ENCODE results near the gene GAB4.

Gene GAB4

GRCh38 chr22:16962501-16962900, 45.5 kb downstream of the GAB4 start:
- TF ChIP-seq NFIC (IDR thresholded peaks at IDR 0.05) (no peak), REST (IDR thresholded peaks at IDR 0.05; ENCODE audit: low read depth) (no peak), FOXM1 (IDR thresholded peaks at IDR 0.05; ENCODE audit: borderline replicate concordance, low read depth) (no peak), ZBTB7A (IDR thresholded peaks at IDR 0.05; ENCODE audit: low read depth) (no peak), RAD21 (IDR thresholded peaks at IDR 0.05; ENCODE audit: low read depth) (no peak), EP300 (IDR thresholded peaks at IDR 0.05; ENCODE audit: borderline replicate concordance) (no peak), CEBPB (IDR thresholded peaks at IDR 0.05) (no peak), USF1 (IDR thresholded peaks at IDR 0.05) (no peak), TCF12 (IDR thresholded peaks at IDR 0.05; ENCODE audit: low read depth) (no peak)

GRCh38 chr22:16961477-16962186, 46.4 kb downstream of the GAB4 start:
- TF ChIP-seq TAF1 (IDR thresholded peaks at IDR 0.05; ENCODE audit: low read depth) (no peak), ZBTB7A (IDR thresholded peaks at IDR 0.05; ENCODE audit: low read depth) (no peak), FOXM1 (IDR thresholded peaks at IDR 0.05; ENCODE audit: borderline replicate concordance, low read depth) (no peak), EP300 (IDR thresholded peaks at IDR 0.05; ENCODE audit: borderline replicate concordance) (no peak), CREB1 (IDR thresholded peaks at IDR 0.05; ENCODE audit: low read depth) (no peak), REST (IDR thresholded peaks at IDR 0.05; ENCODE audit: low read depth) (no peak), NFIC (IDR thresholded peaks at IDR 0.05) (no peak), USF1 (IDR thresholded peaks at IDR 0.05) (no peak)

- no peak for TF ChIP-seq MAX (IDR thresholded peaks at IDR 0.05)
These were observed 47.2 kb downstream of the GAB4 start for GRCh38 chr22:16960884-16961249.

GRCh38 chr22:16960220-16960883, 47.7 kb downstream of the GAB4 start:
- TF ChIP-seq YY1 (IDR thresholded peaks at IDR 0.05; ENCODE audit: low read depth) = no peak
- no peak for TF ChIP-seq EP300 (IDR thresholded peaks at IDR 0.05; ENCODE audit: borderline replicate concordance)
- no peak for TF ChIP-seq USF1 (IDR thresholded peaks at IDR 0.05)
- no peak for TF ChIP-seq MAX (IDR thresholded peaks at IDR 0.05)
- no peak for TF ChIP-seq TCF12 (IDR thresholded peaks at IDR 0.05; ENCODE audit: low read depth)
- no peak for TF ChIP-seq CEBPB (IDR thresholded peaks at IDR 0.05)
- TF ChIP-seq REST (IDR thresholded peaks at IDR 0.05; ENCODE audit: low read depth) = no peak
- no peak for TF ChIP-seq TEAD4 (IDR thresholded peaks at IDR 0.05)
- TF ChIP-seq NFIC (IDR thresholded peaks at IDR 0.05) = no peak
- no peak for TF ChIP-seq ZBTB7A (IDR thresholded peaks at IDR 0.05; ENCODE audit: low read depth)
- no peak for TF ChIP-seq CREB1 (IDR thresholded peaks at IDR 0.05; ENCODE audit: low read depth)
- TF ChIP-seq TAF1 (IDR thresholded peaks at IDR 0.05; ENCODE audit: low read depth) = no peak
- TF ChIP-seq EGR1 (IDR thresholded peaks at IDR 0.05) = no peak
- TF ChIP-seq FOXM1 (IDR thresholded peaks at IDR 0.05; ENCODE audit: borderline replicate concordance, low read depth) = no peak
- TF ChIP-seq RAD21 (IDR thresholded peaks at IDR 0.05; ENCODE audit: low read depth) = no peak
